HEK293T (cell line): ENCODE measurements around the gene TBATA.

Experiments used
- CTCF ChIA-PET: fragments of 350-600 bp; formaldehyde crosslinking; extraction: SDS; loops from one replicate; lab custom pipeline; 2021; ENCODE audit warnings: antibody characterized with exemption, inconsistent platforms; lab: Yijun Ruan, JAX
- POLR2A ChIA-PET: fragments of 350-600 bp; formaldehyde crosslinking; extraction: SDS; loops from one replicate; lab custom pipeline; 2020; ENCODE audit warnings: antibody characterized with exemption, inconsistent platforms; lab: Yijun Ruan, JAX
- DNase-seq: peaks from one replicate; pipeline ENCODE4 v3.0.0; 2012; ENCODE audit warnings: mixed read lengths; ENCODE audit errors: extremely low spot score
- ARNT ChIP-seq: fragments of 450-650 bp; IDR thresholded peaks from 2 replicates; pipeline ENCODE4 v1.6.1; 2017; ENCODE audit warnings: mild to moderate bottlenecking
- BHLHE40 ChIP-seq: fragments of 450-650 bp; IDR thresholded peaks from 2 replicates; pipeline ENCODE4 v1.6.1; 2016; ENCODE audit warnings: mild to moderate bottlenecking, moderate library complexity, borderline replicate concordance
- CTBP1 ChIP-seq: fragments of 450-650 bp; IDR thresholded peaks from 2 replicates; pipeline ENCODE4 v1.6.1; 2016; ENCODE audit warnings: borderline replicate concordance
- ELF4 ChIP-seq: fragments of 450-650 bp; IDR thresholded peaks from 2 replicates; pipeline ENCODE4 v1.6.1; 2017; ENCODE audit warnings: antibody characterized with exemption
- FOXA1 ChIP-seq: fragments of 450-650 bp; IDR thresholded peaks from 2 replicates; pipeline ENCODE4 v1.6.1; 2016; ENCODE audit warnings: mild to moderate bottlenecking
- FOXK2 ChIP-seq: fragments of 450-650 bp; IDR thresholded peaks from 2 replicates; pipeline ENCODE4 v1.6.1; 2016; ENCODE audit warnings: mild to moderate bottlenecking
- FOXM1 ChIP-seq: fragments of 450-650 bp; IDR thresholded peaks from 2 replicates; pipeline ENCODE4 v1.6.1; 2017; ENCODE audit warnings: mild to moderate bottlenecking, borderline replicate concordance
- HDGF ChIP-seq: fragments of 450-650 bp; IDR thresholded peaks from 2 replicates; pipeline ENCODE4 v1.6.1; 2017; ENCODE audit warnings: antibody characterized with exemption, borderline replicate concordance
- L3MBTL2 ChIP-seq: fragments of 450-650 bp; conservative IDR thresholded peaks from 2 replicates; pipeline ENCODE4 v1.6.1; 2016; ENCODE audit warnings: mild to moderate bottlenecking
- LEF1 ChIP-seq: fragments of 450-650 bp; IDR thresholded peaks from 2 replicates; pipeline ENCODE4 v1.6.1; 2017; ENCODE audit warnings: mild to moderate bottlenecking, borderline replicate concordance
- NFRKB ChIP-seq: fragments of 450-650 bp; IDR thresholded peaks from 2 replicates; pipeline ENCODE4 v1.6.1; 2016; ENCODE audit warnings: mild to moderate bottlenecking, moderate library complexity
- SP1 ChIP-seq: fragments of 450-650 bp; IDR thresholded peaks from 2 replicates; pipeline ENCODE4 v1.6.1; 2017
- SUZ12 ChIP-seq: fragments of 450-650 bp; IDR thresholded peaks from 2 replicates; pipeline ENCODE4 v1.6.1; 2016; ENCODE audit warnings: mild to moderate bottlenecking
- TARDBP ChIP-seq: fragments of 450-650 bp; IDR thresholded peaks from 2 replicates; pipeline ENCODE4 v1.6.1; 2016
- ZNF384 ChIP-seq: fragments of 450-650 bp; IDR thresholded peaks from 2 replicates; pipeline ENCODE4 v1.6.1; 2016
- TF ChIP-seq, protein P1 (sequence below): fragments of 450-650 bp; IDR thresholded peaks from 2 replicates; pipeline ENCODE4 v1.6.1; 2016

TBATA gene

DNA sequence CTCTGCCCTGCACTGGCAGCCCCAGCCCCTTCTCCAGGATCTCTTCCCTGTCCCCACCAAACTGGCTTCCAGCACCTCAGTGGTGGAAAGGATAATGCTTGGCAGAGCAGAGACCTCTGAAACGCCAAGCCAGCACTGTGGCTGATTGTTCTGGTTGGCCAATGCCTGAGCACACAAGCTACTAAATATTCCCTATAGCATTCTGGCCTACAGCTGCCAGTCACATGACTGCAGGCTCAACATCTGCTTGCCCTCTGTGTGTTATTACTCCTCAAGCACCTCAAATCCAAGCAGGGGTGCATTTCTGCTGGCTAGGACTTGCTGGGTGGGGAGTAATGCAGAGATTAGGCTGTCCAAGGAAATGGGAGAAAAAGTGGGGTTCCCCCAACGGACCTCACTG, 6.1 kb downstream of the TBATA start:
- no peak for DNase-seq
- TF ChIP-seq ZNF384 (no peak), FOXM1 (no peak), SUZ12 (no peak), FOXK2 (no peak), ARNT (no peak), ELF4 (no peak), L3MBTL2 (no peak), SP1 (no peak), CTBP1 (no peak), LEF1 (no peak), FOXA1 (no peak), HDGF (no peak), BHLHE40 (no peak), TARDBP (no peak), NFRKB (no peak)
- POLR2A ChIA-PET: no interaction called here
- CTCF ChIA-PET: interaction anchor here (1.1 kb wide), 1 partner anchor 35 kb away, joined by 3 read pairs; no protein-coding TSS in a partner anchor

DNA sequence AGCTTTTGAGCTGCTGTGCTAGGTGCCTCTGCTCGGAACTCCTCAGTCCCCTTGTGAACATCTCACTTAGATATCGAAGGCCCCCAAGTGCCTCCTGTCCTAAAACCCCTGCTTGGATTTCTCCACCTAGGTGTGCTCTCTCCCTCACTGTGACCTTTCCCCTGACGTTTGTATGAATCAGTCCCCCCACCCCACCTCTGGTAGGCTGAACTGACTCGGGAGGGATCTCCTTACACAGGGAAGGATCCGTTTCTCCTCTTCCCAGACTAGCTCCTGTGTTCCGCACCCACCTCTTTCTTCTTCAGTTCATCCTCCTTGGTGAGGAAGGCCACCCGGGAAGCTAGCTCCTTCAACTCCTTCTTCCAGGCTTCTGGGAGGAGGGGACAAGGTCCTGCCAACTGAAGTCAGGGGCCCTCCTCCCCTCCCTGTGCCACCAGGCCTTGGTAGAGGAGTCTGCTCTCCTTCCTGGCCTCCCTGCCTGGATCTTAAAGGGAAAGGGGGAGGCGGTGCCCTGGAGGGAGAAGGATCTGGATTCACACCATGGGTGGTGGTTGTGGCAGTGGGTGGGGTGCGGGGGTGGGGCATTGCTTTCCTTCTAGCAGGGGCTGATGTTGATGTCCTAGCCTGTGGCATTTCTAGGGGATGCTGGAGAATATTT, 6.8 kb downstream of the TBATA start:
- no peak for TF ChIP-seq ZNF384
- no peak for TF ChIP-seq ELF4
- no peak for DNase-seq
- ChIA-PET POLR2A (no interaction called here), CTCF (no interaction called here)

DNA sequence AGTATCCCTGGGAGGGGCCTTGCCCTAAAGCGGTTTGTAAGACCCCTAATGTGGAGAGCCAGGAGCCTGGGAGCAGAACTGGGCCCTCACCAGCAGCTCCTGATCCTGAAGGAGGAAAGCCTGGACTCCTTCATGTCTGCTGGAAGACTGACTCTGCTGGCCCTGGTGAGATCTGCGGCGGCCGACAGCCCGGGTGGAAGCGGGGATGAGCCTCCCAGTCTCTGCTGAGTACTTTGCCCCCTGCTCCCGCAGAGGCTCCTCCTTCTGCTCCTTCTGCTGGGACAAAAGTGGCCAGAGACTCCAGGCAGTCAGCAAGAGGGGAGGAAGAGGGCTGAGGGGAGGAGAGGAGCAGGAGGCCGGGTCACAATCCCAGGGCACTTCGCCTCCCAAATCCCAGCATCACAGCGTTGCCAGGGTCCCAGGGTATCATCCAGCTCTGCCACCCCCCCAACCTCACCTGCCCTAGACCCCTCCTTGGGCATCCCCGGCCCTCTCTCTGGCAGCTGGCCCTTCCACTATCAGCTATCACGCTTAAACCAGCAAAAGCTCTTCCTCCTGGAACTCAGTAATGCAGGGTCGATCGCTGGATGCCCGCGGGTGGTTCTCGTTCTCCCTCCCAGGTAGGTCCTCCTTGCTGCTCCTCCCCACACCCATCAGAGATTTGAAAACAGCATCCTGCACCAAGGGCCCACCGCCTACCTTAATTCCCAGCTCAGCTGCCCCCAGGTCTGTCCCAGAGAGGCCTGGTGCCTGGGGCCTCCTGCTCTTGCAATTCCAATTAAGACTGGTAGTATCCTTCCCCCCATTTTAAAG, 7.9 kb downstream of the TBATA start:
- POLR2A ChIA-PET: no interaction called here
- DNase-seq: no peak
- TF ChIP-seq TARDBP: no peak
- CTCF ChIA-PET: no interaction called here

DNA sequence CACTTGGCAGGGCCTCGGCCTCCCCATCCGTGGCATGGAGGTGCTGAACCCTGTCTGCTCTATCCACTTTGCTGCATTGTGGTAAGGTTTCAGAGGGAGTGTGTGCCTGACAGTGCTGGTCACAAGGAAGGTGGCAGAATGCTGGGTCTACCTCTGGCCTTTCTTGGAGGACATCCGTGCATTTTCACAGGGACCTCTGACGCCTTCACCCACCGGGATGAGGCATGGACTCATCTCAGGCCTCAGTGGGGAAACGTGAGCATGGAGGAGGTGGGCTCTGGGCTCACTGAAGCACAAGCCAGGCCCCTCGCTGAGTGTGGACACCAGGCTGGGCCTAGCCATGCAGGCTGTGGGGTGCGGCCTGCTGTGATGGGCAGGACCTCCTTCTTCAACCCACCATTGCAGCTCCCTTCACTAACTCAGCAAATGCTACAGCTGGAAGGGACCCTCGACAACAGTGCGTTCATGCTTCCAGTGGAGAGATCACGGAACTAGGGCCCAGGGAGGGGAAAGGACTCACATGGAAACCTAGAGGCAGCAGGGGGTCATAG, 8.6 kb downstream of the TBATA start:
- CTCF ChIA-PET: no interaction called here
- POLR2A ChIA-PET: no interaction called here
- TF ChIP-seq BHLHE40 (no peak), LEF1 (no peak), L3MBTL2 (no peak), SUZ12 (no peak)
- TF ChIP-seq, protein P1, sequence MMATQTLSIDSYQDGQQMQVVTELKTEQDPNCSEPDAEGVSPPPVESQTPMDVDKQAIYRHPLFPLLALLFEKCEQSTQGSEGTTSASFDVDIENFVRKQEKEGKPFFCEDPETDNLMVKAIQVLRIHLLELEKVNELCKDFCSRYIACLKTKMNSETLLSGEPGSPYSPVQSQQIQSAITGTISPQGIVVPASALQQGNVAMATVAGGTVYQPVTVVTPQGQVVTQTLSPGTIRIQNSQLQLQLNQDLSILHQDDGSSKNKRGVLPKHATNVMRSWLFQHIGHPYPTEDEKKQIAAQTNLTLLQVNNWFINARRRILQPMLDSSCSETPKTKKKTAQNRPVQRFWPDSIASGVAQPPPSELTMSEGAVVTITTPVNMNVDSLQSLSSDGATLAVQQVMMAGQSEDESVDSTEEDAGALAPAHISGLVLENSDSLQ: no peak
- no peak for DNase-seq

DNA sequence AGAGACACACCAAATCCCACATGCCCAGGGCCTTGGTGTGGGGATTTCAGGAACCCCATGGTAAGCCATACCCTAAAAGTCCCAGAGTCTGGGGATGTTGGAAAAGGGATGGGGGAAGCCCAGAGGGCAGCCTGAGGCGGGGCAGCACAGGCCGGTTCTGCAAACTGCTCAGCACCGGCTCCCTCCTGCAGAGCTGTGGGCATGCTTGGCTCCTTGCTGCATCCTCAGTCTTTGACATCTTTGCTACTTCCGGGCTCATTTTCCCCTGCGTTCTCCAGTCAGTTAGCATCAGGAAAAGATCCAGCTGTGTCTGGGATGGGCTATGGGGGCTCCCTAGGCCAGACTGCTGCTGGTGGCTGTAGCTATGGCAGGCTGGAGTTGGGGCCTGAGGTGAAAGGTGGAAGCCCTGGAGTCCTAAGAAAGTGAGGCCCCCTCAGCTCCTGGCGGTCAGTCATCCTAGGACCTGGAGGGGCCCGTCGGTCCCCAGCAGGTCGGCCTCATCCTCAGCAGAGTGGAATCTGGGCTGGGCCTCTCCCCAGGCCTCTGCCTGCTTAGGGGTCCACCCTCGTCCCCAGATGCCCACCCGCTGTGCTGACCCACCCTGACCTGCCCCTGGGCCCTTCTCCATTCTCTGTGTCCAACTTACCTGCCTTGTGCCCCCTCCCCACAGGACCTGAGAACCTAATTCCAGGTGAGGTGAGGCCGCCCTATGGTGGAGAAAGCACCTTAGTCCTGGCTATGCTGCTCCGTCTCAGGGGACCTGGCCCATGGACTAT, 9.3 kb downstream of the TBATA start:
- DNase-seq: no peak
- TF ChIP-seq CTBP1 (no peak), TARDBP (no peak), ZNF384 (no peak), NFRKB (no peak), FOXK2 (no peak), L3MBTL2 (no peak), FOXM1 (no peak), SUZ12 (no peak), LEF1 (no peak), FOXA1 (no peak), ELF4 (no peak), HDGF (no peak), BHLHE40 (no peak), ARNT (no peak)
- TF ChIP-seq, protein P1: no peak
- ChIA-PET CTCF (no interaction called here), POLR2A (no interaction called here)

DNA sequence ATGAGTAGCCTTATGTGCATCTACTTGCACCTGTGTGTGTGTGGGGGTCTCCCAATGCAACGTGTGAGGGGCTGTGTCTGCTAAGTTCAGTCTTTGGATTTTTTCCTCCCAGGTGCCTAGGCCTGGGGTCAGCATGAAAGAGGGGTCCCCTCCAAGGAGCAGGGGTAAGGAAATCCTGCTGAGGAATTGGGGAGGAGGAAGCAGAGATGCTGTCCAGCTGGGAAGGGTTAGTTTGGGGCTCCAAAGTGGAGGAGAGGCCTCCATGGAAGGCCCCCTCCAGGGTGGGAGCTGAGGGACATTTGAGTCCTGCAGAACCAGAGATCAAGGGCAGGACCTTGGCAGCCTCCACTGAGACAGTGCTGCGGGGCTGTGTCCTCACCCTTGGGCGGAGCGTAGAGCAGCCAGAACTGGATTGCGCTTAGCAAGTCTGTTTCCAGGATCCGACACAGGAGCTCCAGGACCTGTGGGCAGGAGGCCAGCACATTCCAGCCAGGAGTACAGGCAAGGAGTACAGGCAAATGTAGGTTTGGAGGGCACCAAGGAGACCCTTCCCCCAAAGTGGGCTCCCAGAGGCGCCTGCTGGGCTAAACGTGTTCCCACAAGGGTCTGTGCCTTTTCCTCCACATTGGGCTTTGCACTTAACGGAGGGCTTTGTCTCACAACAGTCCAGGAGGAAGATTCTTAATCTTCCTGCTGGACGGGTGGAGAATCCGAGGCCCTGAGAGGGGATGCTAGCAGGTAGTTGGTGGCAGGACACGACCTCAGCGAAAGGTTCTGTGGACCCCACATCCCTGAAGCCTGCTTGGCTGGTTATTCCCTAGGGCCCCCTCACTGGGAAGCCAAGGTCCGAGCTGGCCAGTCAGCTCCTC, 10.1 kb downstream of the TBATA start:
- ChIA-PET CTCF (no interaction called here), POLR2A (no interaction called here)
- DNase-seq: no peak
- TF ChIP-seq FOXK2 (no peak), ZNF384 (no peak), BHLHE40 (no peak)
